ENCODE results near the gene RUSC2.
"Not testable (repeated sequence)": the region's sequence is repeated elsewhere in the genome, so short reads cannot be mapped to it uniquely, and the experiment has no call there.

RUSC2 gene

DNA sequence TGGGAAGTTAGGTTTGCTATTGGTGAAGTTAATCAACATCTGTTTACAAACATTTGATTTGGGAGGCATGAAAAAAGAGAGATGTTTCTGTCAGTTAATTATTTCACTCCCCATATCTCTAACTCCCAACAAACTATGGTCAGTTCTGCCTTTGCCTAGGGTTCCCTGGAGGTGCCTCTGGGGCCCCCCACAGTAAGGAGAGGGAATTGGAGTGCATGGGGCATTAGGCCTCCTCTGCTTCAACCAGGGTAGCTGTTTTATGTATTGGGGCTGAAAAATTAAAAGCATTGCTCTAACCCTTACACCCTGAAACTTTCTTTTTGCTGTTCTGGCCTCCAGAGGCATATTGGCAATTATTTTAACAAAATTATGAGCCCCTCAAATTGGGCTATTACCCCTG, 32.3 kb downstream of the RUSC2 start:
- Histone ChIP-seq H3K36me3 (ENCODE audit: insufficient read depth, low read length) (no peaks in the 10 kb centered on the region), H3K27me3 (ENCODE audit: insufficient read depth, low read length) (no peaks in the 10 kb centered on the region), H2AFZ (ENCODE audit: low read length, unreplicated experiment) (no peak overlapping the region), H3K27ac (ENCODE audit: low read depth, low read length) (peak overlapping the region; percentile 92), H3K79me2 (ENCODE audit: control insufficient read depth, insufficient read depth, low read length, unreplicated experiment) (peaks cover 76% of the 10 kb centered on the region), H3K4me3 (ENCODE audit: low read depth, low read length) (no peak overlapping the region), H3K4me1 (ENCODE audit: control insufficient read depth, insufficient read depth, low read length, unreplicated experiment) (peaks cover 80% of the 10 kb centered on the region)

GRCh38 chr9:35522700-35523099, 32.8 kb downstream of the RUSC2 start:
- Histone ChIP-seq H3K79me2 (ENCODE audit: control insufficient read depth, insufficient read depth, low read length, unreplicated experiment) (peaks cover 76% of the 10 kb centered on the region), H2AFZ (ENCODE audit: low read length, unreplicated experiment) (no peak overlapping the region), H3K27me3 (ENCODE audit: insufficient read depth, low read length) (no peaks in the 10 kb centered on the region), H3K4me1 (ENCODE audit: control insufficient read depth, insufficient read depth, low read length, unreplicated experiment) (peaks cover 77% of the 10 kb centered on the region), H3K36me3 (ENCODE audit: insufficient read depth, low read length) (no peaks in the 10 kb centered on the region), H3K27ac (ENCODE audit: low read depth, low read length) (no peak overlapping the region), H3K4me3 (ENCODE audit: low read depth, low read length) (no peak overlapping the region)

DNA sequence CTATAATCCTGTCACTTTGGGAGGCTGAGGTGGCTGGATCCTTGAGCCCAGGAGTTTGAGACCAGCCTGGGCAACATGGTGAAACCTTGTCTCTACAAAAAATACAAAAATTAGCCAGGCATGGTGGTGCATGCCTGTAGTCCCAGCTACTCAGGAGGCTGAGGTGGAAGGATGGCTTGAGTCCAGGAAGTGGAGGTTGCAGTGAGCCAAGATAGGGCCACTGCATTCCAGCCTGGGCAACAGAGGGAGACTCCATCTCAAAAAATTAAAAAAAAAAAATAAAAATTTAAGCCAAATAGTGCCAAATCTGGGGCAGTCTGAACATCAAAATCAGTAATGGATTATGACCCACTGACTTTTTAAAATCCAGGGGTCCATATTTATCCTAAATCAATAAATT, 33.6 kb downstream of the RUSC2 start:
- H3K27ac ChIP-seq (ENCODE audit: low read depth, low read length); H3K4me3 ChIP-seq (ENCODE audit: low read depth, low read length); H3K27me3 ChIP-seq (ENCODE audit: insufficient read depth, low read length); H2AFZ ChIP-seq (ENCODE audit: low read length, unreplicated experiment); H3K36me3 ChIP-seq (ENCODE audit: insufficient read depth, low read length): not testable (repeated sequence)
- peaks cover 84% of the 10 kb centered on the region for H3K79me2 ChIP-seq (ENCODE audit: control insufficient read depth, insufficient read depth, low read length, unreplicated experiment)
- peaks cover 68% of the 10 kb centered on the region for H3K4me1 ChIP-seq (ENCODE audit: control insufficient read depth, insufficient read depth, low read length, unreplicated experiment)

DNA sequence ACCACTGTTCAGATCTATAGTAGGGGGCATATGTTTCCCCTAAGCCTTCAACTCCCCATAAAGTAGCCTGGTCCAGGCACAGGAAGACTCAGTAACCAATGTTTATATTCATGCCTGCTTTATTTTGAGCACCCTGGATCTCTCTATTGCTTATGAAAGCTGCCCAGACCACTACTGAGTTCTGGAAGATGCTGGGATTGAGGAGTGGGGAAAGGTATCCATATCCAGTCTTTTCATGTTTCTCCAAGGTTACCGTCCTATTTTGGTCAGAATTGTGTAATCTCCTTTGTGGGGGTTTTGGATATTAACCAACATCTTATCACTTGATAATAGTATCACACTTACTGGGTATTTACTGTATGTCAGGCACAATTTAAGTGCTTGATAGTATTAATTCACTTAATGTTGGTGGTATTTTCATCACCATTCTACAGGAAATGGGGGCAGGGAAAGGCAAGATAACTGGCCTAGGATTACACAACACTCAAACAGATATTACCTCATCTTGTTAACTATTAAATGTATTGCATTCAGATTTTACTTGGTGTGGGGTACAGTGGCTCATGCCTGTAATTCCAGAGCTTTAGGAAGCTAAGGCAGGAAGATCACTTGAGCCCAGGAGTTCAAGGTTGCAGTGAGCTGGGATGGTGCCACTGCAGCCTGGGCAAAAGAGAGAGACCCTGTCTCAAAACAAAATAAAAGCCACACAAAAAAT, 36.3 kb downstream of the RUSC2 start:
- H3K4me1 ChIP-seq (ENCODE audit: control insufficient read depth, insufficient read depth, low read length, unreplicated experiment): peaks cover 41% of the 10 kb centered on the region
- no peak overlapping the region for H2AFZ ChIP-seq (ENCODE audit: low read length, unreplicated experiment)
- H3K27ac ChIP-seq (ENCODE audit: low read depth, low read length): peak overlapping the region; percentile 75
- peaks cover 79% of the 10 kb centered on the region for H3K79me2 ChIP-seq (ENCODE audit: control insufficient read depth, insufficient read depth, low read length, unreplicated experiment)
- H3K36me3 ChIP-seq (ENCODE audit: insufficient read depth, low read length): 0 out of 2 replicates have a peak, but pooled peaks cover 1% of the 10 kb centered on the region
- H3K4me3 ChIP-seq (ENCODE audit: low read depth, low read length): peak overlapping the region; percentile 40; the same call in 1 of the 2 replicates
- no peaks in the 10 kb centered on the region for H3K27me3 ChIP-seq (ENCODE audit: insufficient read depth, low read length)

GRCh38 chr9:35529161-35529823, 39.4 kb downstream of the RUSC2 start:
- Histone ChIP-seq H3K79me2 (ENCODE audit: control insufficient read depth, insufficient read depth, low read length, unreplicated experiment) (peaks cover 77% of the 10 kb centered on the region), H3K36me3 (ENCODE audit: insufficient read depth, low read length) (0 out of 2 replicates have a peak, but pooled peaks cover 8% of the 10 kb centered on the region), H3K4me1 (ENCODE audit: control insufficient read depth, insufficient read depth, low read length, unreplicated experiment) (peaks cover 30% of the 10 kb centered on the region), H2AFZ (ENCODE audit: low read length, unreplicated experiment) (no peak overlapping the region), H3K27me3 (ENCODE audit: insufficient read depth, low read length) (no peaks in the 10 kb centered on the region), H3K4me3 (ENCODE audit: low read depth, low read length) (no peak overlapping the region), H3K27ac (ENCODE audit: low read depth, low read length) (no peak overlapping the region)

DNA sequence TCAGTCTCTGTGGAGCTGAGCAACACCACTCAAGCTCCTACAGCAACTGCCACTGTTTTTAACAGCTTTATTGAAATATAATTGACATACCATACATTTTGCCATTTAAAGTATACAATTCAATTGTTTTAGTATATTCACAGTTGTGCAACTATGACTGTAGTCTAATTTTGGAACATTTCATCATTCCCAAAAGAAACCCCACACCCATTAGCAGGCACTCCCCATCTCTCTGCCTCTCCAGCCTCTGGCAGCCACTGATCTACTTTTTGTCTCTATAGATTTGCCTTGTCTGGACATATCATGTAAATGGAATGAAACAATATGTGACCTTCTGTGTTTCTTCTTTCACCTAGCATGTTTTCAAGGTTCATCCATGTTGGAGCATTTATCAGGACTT, 43.5 kb downstream of the RUSC2 start:
- Histone ChIP-seq H3K4me1 (ENCODE audit: control insufficient read depth, insufficient read depth, low read length, unreplicated experiment) (peaks cover 25% of the 10 kb centered on the region), H3K27ac (ENCODE audit: low read depth, low read length) (peak overlapping the region; percentile 48; the same call in 1 of the 2 replicates), H3K79me2 (ENCODE audit: control insufficient read depth, insufficient read depth, low read length, unreplicated experiment) (peaks cover 72% of the 10 kb centered on the region), H3K36me3 (ENCODE audit: insufficient read depth, low read length) (0 out of 2 replicates have a peak, but pooled peaks cover 8% of the 10 kb centered on the region), H3K27me3 (ENCODE audit: insufficient read depth, low read length) (no peaks in the 10 kb centered on the region), H2AFZ (ENCODE audit: low read length, unreplicated experiment) (no peak overlapping the region), H3K4me3 (ENCODE audit: low read depth, low read length) (no peak overlapping the region)

DNA sequence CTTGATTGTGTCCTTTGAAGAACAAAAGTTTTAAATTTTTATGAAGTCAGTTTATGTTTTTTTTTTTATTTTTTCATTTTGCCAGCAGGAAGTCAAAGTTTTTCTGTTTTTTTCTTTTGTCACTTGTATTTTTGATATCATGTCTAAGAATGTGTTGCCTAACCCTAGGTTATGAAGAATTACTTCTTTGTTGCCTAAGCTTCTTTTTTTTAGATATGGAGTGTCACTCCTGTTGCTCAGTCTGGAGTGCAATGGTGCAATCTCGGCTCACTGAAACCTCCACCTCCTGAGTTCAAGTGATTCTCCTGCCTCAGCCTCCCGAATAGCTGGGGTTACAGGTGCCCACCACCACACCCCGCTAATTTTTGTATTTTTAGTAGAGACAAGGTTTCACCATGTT, 45.0 kb downstream of the RUSC2 start:
- Histone ChIP-seq H3K79me2 (ENCODE audit: control insufficient read depth, insufficient read depth, low read length, unreplicated experiment) (peaks cover 72% of the 10 kb centered on the region), H3K4me1 (ENCODE audit: control insufficient read depth, insufficient read depth, low read length, unreplicated experiment) (peaks cover 39% of the 10 kb centered on the region)
- not testable (repeated sequence) for H3K4me3 ChIP-seq (ENCODE audit: low read depth, low read length); H2AFZ ChIP-seq (ENCODE audit: low read length, unreplicated experiment); H3K36me3 ChIP-seq (ENCODE audit: insufficient read depth, low read length); H3K27me3 ChIP-seq (ENCODE audit: insufficient read depth, low read length); H3K27ac ChIP-seq (ENCODE audit: low read depth, low read length)

GRCh38 chr9:35537913-35538312, 48.0 kb downstream of the RUSC2 start:
- Histone ChIP-seq H2AFZ (ENCODE audit: low read length, unreplicated experiment) (peak overlapping the region; percentile 9), H3K27ac (ENCODE audit: low read depth, low read length) (peak overlapping the region; percentile 80)

DNA sequence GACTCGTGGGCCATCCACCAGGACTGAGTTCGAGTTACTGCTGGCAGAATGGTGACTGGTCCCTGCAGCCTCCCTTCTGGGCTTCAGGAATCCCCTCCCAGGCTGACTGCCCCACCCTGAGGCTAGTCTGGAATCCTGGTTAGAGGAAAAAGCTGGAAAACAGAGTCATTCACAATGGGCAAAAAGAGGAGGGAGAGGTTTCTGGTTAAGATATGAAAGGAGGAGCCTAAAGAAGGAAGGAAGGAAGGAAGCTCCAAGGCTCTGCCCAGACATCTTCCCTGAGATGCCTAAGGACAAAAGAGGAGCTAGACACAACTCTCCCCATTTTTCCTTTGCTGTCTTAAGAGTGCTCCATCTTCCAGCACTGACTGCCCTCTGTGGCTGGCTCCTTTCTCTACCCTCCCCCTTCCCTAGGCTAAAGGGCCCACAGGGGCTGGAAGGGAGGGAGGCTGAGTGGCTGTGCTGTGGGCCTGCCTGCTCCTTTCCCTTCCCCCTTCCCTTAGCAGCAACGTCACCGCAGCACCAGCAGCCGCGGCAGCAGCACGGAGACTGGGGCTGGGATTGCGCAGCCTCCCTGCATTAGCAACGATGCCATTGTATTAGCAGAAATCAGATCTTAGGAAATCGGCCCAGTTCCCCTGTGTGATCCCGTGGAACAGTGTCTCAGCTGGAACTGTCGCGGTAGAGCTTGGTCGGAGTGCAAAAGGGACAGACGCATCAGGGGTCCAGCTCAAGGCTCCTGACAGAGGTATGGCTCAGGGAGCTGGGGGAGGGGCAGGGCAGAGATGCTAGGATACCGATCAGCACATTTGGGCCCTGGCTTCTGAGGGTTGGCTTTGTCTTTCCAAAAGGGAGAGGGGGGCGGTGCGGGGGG, 48.7 kb downstream of the RUSC2 start:
- peak overlapping the region; percentile 80 for H3K27ac ChIP-seq (ENCODE audit: low read depth, low read length)
- H3K27me3 ChIP-seq (ENCODE audit: insufficient read depth, low read length): no peaks in the 10 kb centered on the region
- H3K4me1 ChIP-seq (ENCODE audit: control insufficient read depth, insufficient read depth, low read length, unreplicated experiment): peaks cover 39% of the 10 kb centered on the region
- H3K4me3 ChIP-seq (ENCODE audit: low read depth, low read length): peak overlapping the region; percentile 71
- peaks cover 6% of the 10 kb centered on the region; the same call in 1 of the 2 replicates for H3K36me3 ChIP-seq (ENCODE audit: insufficient read depth, low read length)
- H2AFZ ChIP-seq (ENCODE audit: low read length, unreplicated experiment): peak overlapping the region; percentile 9
- H3K79me2 ChIP-seq (ENCODE audit: control insufficient read depth, insufficient read depth, low read length, unreplicated experiment): peaks cover 73% of the 10 kb centered on the region

More at GRCh38 chr9:35537913-35538312, 48.0 kb downstream of the RUSC2 start:
- Histone ChIP-seq H3K27me3 (ENCODE audit: insufficient read depth, low read length) (no peaks in the 10 kb centered on the region), H3K79me2 (ENCODE audit: control insufficient read depth, insufficient read depth, low read length, unreplicated experiment) (peaks cover 74% of the 10 kb centered on the region), H3K4me1 (ENCODE audit: control insufficient read depth, insufficient read depth, low read length, unreplicated experiment) (peaks cover 44% of the 10 kb centered on the region), H3K36me3 (ENCODE audit: insufficient read depth, low read length) (peaks cover 7% of the 10 kb centered on the region; the same call in 1 of the 2 replicates), H3K4me3 (ENCODE audit: low read depth, low read length) (peak overlapping the region; percentile 71)

All from ACC112 (cell line).